Measurements from ENCODE around the gene GALNT12. TPM values are rescaled to one million over a fixed set of nuclear protein-coding genes. Genes with fewer than 3 reads are reported as not detected.

The GALNT12 gene
- 50.3 and 52.9 TPM in 2 replicates for total RNA-seq (2021)
- Bru-seq, nascent RNA, result percentile 72 among the genes with signal in this experiment
- BruChase-seq, experiment 1, labeled RNA remaining after a 2-hour chase, result percentile 69 among the genes with signal in this experiment
- percentile 73 among the genes with signal in this experiment for BruChase-seq, experiment 2, labeled RNA remaining after a 6-hour chase
- long read RNA-seq, transcript GALNT12-201 (10 exons, 2,735 nt), result major isoform, 153 of 173 reads
- long read RNA-seq, partial matches to known transcripts, result 2 of 173 reads
- long read RNA-seq, other reads (novel, unspliced or antisense), result 17 of 173 reads

GRCh38 chr9:98807070-98807813 lies at the start of gene GALNT12:
TSS of gene GALNT12 (plus strand) at chr9:98807670. CDS start at chr9:98807699, 29 bp downstream.
- ChIA-PET POLR2A (ENCODE audit: unreplicated experiment) (no interaction called here), CTCF (interaction anchor here (1.3 kb wide), 1 partner anchor 41 kb away, joined by 6 read pairs; no protein-coding TSS in a partner anchor)
- 0 out of 2 replicates have a peak, but pooled peaks cover 3% of the 10 kb centered on the region for H3K36me3 ChIP-seq (ENCODE audit: low read depth)
- peak; percentile 40 to 56 for DNase-seq
- H4K20me1 ChIP-seq (ENCODE audit: insufficient read depth), result no peaks in the 10 kb centered on the region
- H3K4me3 ChIP-seq, result peak within 1 kb of the TSS; percentile 87
- peak within 1 kb of the TSS; percentile 94 for H3K4me2 ChIP-seq
- intact Hi-C loops (cut with micrococcal nuclease; ENCODE audit: unreplicated experiment), result loop anchor here (2.0 to 10.0 kb wide), 3 partner anchors 72 to 752 kb away; partner anchors contain the start of genes ALG2, NANS and SEC61B
- no peaks in the 10 kb centered on the region for H3K27me3 ChIP-seq (ENCODE audit: insufficient read depth, low read depth)
- no peaks in the 10 kb centered on the region for H3K9me2 ChIP-seq (ENCODE audit: insufficient read depth)
- TF ChIP-seq CTCF (conservative IDR thresholded peaks at IDR 0.05), result no peak
- TF ChIP-seq EZH2 (IDR thresholded peaks at IDR 0.05; ENCODE audit: low read depth), result no peak
- BruUV-seq (replicated peaks), result TSS peak; percentile 18
- peak within 1 kb of the TSS; percentile 83 for H2AFZ ChIP-seq
- peaks cover 28% of the 10 kb centered on the region for H3K79me2 ChIP-seq (ENCODE audit: low read depth)
- H3K9me3 ChIP-seq (ENCODE audit: insufficient read depth, low read depth), result no peaks in the 10 kb centered on the region
- peaks cover 65% of the 10 kb centered on the region for H3F3A ChIP-seq (ENCODE audit: insufficient read depth, low read depth)
- peak within 1 kb of the TSS; percentile 77 for H3K27ac ChIP-seq
- H3K4me1 ChIP-seq (replicated peaks; ENCODE audit: insufficient read depth), result peaks cover 86% of the 10 kb centered on the region

- no peak overlapping the region for H3K4me3 ChIP-seq
- no peaks in the 10 kb centered on the region for H3K27me3 ChIP-seq (ENCODE audit: insufficient read depth, low read depth)
- no peaks in the 10 kb centered on the region for H3K9me3 ChIP-seq (ENCODE audit: insufficient read depth, low read depth)
- ChIA-PET POLR2A (ENCODE audit: unreplicated experiment) (no interaction called here), CTCF (interaction anchor here (0.6 kb wide), 1 partner anchor 14 kb away, joined by 3 read pairs; no protein-coding TSS in a partner anchor)
- peaks cover 13% of the 10 kb centered on the region; the same call in 1 of the 2 replicates for H3K4me1 ChIP-seq (replicated peaks; ENCODE audit: insufficient read depth)
- peaks cover 51% of the 10 kb centered on the region for H3K36me3 ChIP-seq (ENCODE audit: low read depth)
- no peaks in the 10 kb centered on the region for H4K20me1 ChIP-seq (ENCODE audit: insufficient read depth)
- H3K27ac ChIP-seq, result no peak overlapping the region
- TF ChIP-seq CTCF (conservative IDR thresholded peaks at IDR 0.05) (no peak), EZH2 (IDR thresholded peaks at IDR 0.05; ENCODE audit: low read depth) (no peak)
- H3F3A ChIP-seq (ENCODE audit: insufficient read depth, low read depth), result peaks cover under 1% of the 10 kb centered on the region
- no TSS peak for BruUV-seq (replicated peaks)
- DNase-seq, result no peak
- H2AFZ ChIP-seq, result no peak overlapping the region
- H3K9me2 ChIP-seq (ENCODE audit: insufficient read depth), result no peaks in the 10 kb centered on the region
- no peak overlapping the region for H3K4me2 ChIP-seq
- H3K79me2 ChIP-seq (ENCODE audit: low read depth), result no peaks in the 10 kb centered on the region
- intact Hi-C loops (cut with micrococcal nuclease; ENCODE audit: unreplicated experiment), result no loop called here
Measured at GRCh38 chr9:98760231-98760630, 47.2 kb upstream of the GALNT12 start.

- H3F3A ChIP-seq (ENCODE audit: insufficient read depth, low read depth), result peaks cover 6% of the 10 kb centered on the region
- no peak overlapping the region for H3K4me3 ChIP-seq
- H3K27me3 ChIP-seq (ENCODE audit: insufficient read depth, low read depth), result no peaks in the 10 kb centered on the region
- no peak for TF ChIP-seq CTCF (conservative IDR thresholded peaks at IDR 0.05)
- no peak for TF ChIP-seq EZH2 (IDR thresholded peaks at IDR 0.05; ENCODE audit: low read depth)
- 0 out of 2 replicates have a peak overlapping the region, but pooled peaks have one; percentile 3 for H3K27ac ChIP-seq
- intact Hi-C loops (cut with micrococcal nuclease; ENCODE audit: unreplicated experiment), result no loop called here
- CTCF ChIA-PET, result no interaction called here
- no peak overlapping the region for H2AFZ ChIP-seq
- no peaks in the 10 kb centered on the region for H4K20me1 ChIP-seq (ENCODE audit: insufficient read depth)
- H3K9me2 ChIP-seq (ENCODE audit: insufficient read depth), result no peaks in the 10 kb centered on the region
- no TSS peak for BruUV-seq (replicated peaks)
- H3K79me2 ChIP-seq (ENCODE audit: low read depth), result no peaks in the 10 kb centered on the region
- H3K4me2 ChIP-seq, result no peak overlapping the region
- POLR2A ChIA-PET (ENCODE audit: unreplicated experiment), result no interaction called here
- no peaks in the 10 kb centered on the region for H3K9me3 ChIP-seq (ENCODE audit: insufficient read depth, low read depth)
- H3K4me1 ChIP-seq (replicated peaks; ENCODE audit: insufficient read depth), result peaks cover 13% of the 10 kb centered on the region; the same call in 1 of the 2 replicates
- DNase-seq, result peak in 1 of 2 experiments; percentile 39
- H3K36me3 ChIP-seq (ENCODE audit: low read depth), result peaks cover 50% of the 10 kb centered on the region
Measured at GRCh38 chr9:98763986-98764745, 43.3 kb upstream of the GALNT12 start.

All from PC-9 (cell line).